Coronary artery (tissue), 2 donors: ENCODE results near the gene OSMR.

Experiments used
- DNase-seq: peaks from one replicate; pipeline ENCODE4 v3.0.0-alpha.2; 2017; ENCODE audit warnings: low spot score
- H3K27ac ChIP-seq, 2 donors: fragments of 200-600 bp; sonication (generic); one replicate each; pipeline ENCODE4 v1.5.1; 2016 to 2019
- H3K4me3 ChIP-seq: fragments of 200-600 bp; sonication (generic); 2 replicates; pipeline ENCODE4 v1.5.1; 2016; ENCODE audit warnings: mild to moderate bottlenecking, moderate library complexity
- CTCF ChIP-seq: fragments of 200-600 bp; sonication (generic); IDR thresholded peaks from one replicate; pipeline ENCODE4 v1.5.1; 2019; ENCODE audit warnings: antibody characterized with exemption

Gene OSMR

GRCh38 chr5:38845526-38846378 lies at the start of gene OSMR:
Gene OSMR, plus strand, starts transcription at chr5:38846012. Its CDS starts 23,033 bp downstream, at chr5:38869045.
- Histone ChIP-seq H3K4me3 (peak within 1 kb of the TSS; percentile 92), H3K27ac (peak within 1 kb of the TSS; percentile 96 to 98)
- TF ChIP-seq CTCF = no peak
- peak; percentile 99 for DNase-seq

GRCh38 chr5:38796742-38797108 lies 49.1 kb upstream of the OSMR start:
- no peak for DNase-seq
- peak overlapping the region in 1 of 2 donors; percentile 60 for H3K27ac ChIP-seq
- H3K4me3 ChIP-seq = no peak overlapping the region
- no peak for TF ChIP-seq CTCF

- TF ChIP-seq CTCF = no peak
- DNase-seq = no peak
- Histone ChIP-seq H3K27ac (peak overlapping the region in 1 of 2 donors; percentile 60), H3K4me3 (no peak overlapping the region)
These were observed 48.0 kb upstream of the OSMR start for GRCh38 chr5:38797838-38798237.

- H3K27ac ChIP-seq = peak overlapping the region in 1 of 2 donors; percentile 48
- H3K4me3 ChIP-seq = no peak overlapping the region
- DNase-seq = no peak
- TF ChIP-seq CTCF = no peak
These were observed 46.0 kb upstream of the OSMR start for GRCh38 chr5:38799556-38800377.

GRCh38 chr5:38800515-38800914 lies 45.3 kb upstream of the OSMR start:
- peak overlapping the region in 1 of 2 donors; percentile 48 for H3K27ac ChIP-seq
- H3K4me3 ChIP-seq = no peak overlapping the region
- DNase-seq = no peak
- no peak for TF ChIP-seq CTCF

GRCh38 chr5:38802125-38802524 lies 43.7 kb upstream of the OSMR start:
- H3K27ac ChIP-seq = no peak overlapping the region
- DNase-seq = no peak
- no peak for TF ChIP-seq CTCF
- H3K4me3 ChIP-seq = no peak overlapping the region
